ENCODE data around the gene CDC23. TPM values are rescaled to one million over a fixed set of nuclear protein-coding genes. Genes with fewer than 3 reads are reported as not detected.
A peak's percentile ranks its signal among the peaks of the same experiment; 100 is the strongest.

Gene CDC23
- total RNA-seq, 2 experiments from 2014 or later: 46.3 to 51.5 TPM

- H3K9me3 Mint-ChIP-seq: no peaks in the 10 kb centered on the region
- H3K27me3 Mint-ChIP-seq: peaks cover 39% of the 10 kb centered on the region
- DNase-seq: peak; percentile 6
- H3K4me1 Mint-ChIP-seq: peaks cover 13% of the 10 kb centered on the region
- no peaks in the 10 kb centered on the region for H3K36me3 Mint-ChIP-seq
- no peak within 1 kb of the TSS for H3K27ac Mint-ChIP-seq
- no peak within 1 kb of the TSS for H3K4me3 Mint-ChIP-seq
Observed at GRCh38 chr5:138138949-138139780, 74.0 kb downstream of the CDC23 start, which contains the start of gene NME5. TSS of gene NME5 (minus strand) at chr5:138139428. CDS start at chr5:138138780, 648 bp downstream.

Other genes with a start within 250 kb of the CDC23 start
- gene FAM13B, start 180.2 kb downstream of the CDC23 start, total RNA-seq: 10 to 100 TPM; 17.8 to 18.2 TPM
- gene WNT8A, start 129.3 kb downstream of the CDC23 start, total RNA-seq: not detected
- not detected for gene NME5, start 73.9 kb downstream of the CDC23 start, total RNA-seq
- gene BRD8, start 34.7 kb downstream of the CDC23 start, total RNA-seq: 10 to 100 TPM; 51.5 to 58.8 TPM
- gene KIF20A, start 34.2 kb downstream of the CDC23 start, total RNA-seq: 10 to 100 TPM; 57.2 to 59.1 TPM
- under 1 TPM in 1 of 2 experiments, not detected in 1; 0.18 TPM for gene GFRA3, start 61.3 kb upstream of the CDC23 start, total RNA-seq
- 1 to 10 TPM; 8.4 to 8.7 TPM for gene CDC25C, start 118.5 kb upstream of the CDC23 start, total RNA-seq
- 10 to 100 TPM; 32.7 to 34.3 TPM for gene FAM53C, start 124.9 kb upstream of the CDC23 start, total RNA-seq
- gene KDM3B, start 139.4 kb upstream of the CDC23 start, total RNA-seq: 10 to 100 TPM; 38.0 to 39.8 TPM
- 1 to 10 TPM; 3.5 to 4.0 TPM for gene REEP2, start 225.7 kb upstream of the CDC23 start, total RNA-seq

Data from activated naive CD8-positive, alpha-beta T cell treated with anti-CD3 and anti-CD28 coated beads for 36 hours (primary cell).